HG03571 (cell line): Measurements from ENCODE around the gene AADACL3.

Experiments
- ATAC-seq: cut with Tn5 transposase; IDR thresholded peaks from one replicate; pipeline ENCODE4 v1.9.1; 2021; ENCODE audit not compliant: unreplicated experiment

The AADACL3 gene

GRCh38 chr1:12764016-12764415 is 48.1 kb downstream of the AADACL3 start:
- ATAC-seq, result no peak

DNA sequence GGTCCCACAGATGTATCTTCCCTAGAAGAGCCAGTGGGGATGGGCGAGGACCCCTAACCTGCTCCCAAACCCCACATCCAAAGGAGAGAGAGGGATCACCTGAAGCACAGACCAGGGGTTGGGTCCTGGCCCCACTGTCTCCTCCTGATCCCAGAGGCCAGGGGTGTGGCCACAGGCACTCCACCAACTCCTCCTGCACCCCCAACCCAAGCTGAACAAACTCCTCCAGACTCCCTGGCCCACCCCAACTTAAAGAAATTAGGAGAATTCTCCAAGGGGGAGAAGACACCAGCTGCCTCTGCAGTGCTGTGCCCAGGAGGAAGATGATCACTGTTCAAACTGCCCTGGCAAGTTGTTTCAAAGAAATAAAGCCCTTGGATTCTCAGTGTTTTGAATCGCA is 53.1 kb downstream of the AADACL3 start:
- no peak for ATAC-seq

GRCh38 chr1:12769976-12770505 is 54.1 kb downstream of the AADACL3 start:
- no peak for ATAC-seq

DNA sequence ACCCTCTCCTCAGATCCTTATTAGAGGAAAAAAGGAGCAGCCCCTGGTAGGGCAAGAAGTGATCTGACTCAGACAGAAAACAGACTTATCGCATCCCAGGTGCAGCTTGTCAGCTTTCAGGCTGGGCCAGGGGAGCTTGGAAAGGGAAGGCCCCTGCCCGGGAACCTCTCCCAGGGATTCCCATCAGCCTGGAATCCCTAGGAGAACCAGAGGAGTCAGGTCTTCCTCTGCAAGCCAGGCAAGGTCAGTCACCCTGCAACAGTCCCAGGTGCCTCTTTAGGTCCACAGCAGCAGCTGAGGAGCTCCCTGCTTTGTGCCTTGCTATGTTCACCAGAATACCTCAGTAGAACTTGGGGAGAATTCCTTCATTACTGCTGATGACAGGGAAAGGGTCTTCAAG is 54.7 kb downstream of the AADACL3 start:
- ATAC-seq, result no peak

DNA sequence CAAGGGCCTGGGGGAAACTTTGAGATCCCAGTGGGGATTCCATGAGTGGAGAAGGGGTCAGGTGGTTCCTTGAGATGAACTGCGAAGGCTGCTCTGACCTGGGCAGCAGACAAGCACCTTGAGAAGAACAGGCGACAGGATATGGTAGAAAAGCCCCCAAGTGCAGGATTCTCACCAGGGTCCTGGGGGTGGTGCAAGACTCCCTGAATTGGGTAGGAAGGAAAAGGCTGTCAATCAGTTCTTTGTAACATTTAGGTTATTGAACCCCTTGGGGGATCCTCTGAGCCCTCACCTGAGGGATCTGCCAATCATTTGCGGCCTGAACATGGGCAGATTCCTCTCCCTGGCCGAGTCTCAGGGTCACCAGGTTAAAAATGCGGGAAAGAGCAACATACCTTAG is 55.3 kb downstream of the AADACL3 start:
- ATAC-seq, result no peak

DNA sequence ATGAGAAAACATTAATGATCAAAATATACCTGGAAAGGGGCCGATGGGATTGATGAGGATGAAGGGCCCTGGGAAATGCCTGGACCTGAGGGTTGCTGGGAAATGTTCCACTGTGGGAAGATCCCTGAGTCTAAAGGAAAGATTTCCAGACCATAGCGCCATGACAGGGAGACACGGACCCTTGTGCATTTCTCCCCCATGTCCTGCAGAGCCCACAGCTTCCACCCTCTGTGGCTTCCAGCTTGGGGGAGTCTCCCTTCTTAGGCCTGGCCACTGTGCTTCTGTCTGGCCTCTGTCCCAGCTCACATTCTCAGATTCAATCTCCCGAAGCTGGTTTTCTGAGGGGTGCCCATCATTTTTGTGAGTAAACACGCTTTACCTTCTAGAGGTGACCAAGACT is 56.6 kb downstream of the AADACL3 start:
- no peak for ATAC-seq

DNA sequence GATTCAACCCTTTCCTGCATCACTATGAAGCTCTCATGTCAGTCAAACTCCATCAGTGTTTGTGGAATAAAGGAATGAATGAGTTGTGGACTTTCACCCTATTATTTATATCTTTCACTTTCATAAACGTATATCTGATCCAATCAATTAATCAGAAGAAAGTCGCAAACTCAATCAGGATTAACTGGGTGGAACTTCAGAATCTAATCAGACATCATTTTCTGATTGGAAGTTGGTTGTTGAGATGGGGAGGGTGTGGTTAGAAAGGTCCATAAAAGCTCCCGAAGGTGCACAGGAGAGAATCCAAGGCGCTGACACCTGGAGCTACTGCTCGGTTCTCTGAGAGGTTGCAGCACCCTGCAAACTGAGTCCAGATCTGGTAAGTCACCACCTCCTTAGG is 57.5 kb downstream of the AADACL3 start, which contains the start of gene PRAMEF12:
TSS of gene PRAMEF12 (plus strand) at position 301 of the 400 bp plus-strand sequence. CDS start 1,130 bp downstream, outside the sequence.
- no peak for ATAC-seq

DNA sequence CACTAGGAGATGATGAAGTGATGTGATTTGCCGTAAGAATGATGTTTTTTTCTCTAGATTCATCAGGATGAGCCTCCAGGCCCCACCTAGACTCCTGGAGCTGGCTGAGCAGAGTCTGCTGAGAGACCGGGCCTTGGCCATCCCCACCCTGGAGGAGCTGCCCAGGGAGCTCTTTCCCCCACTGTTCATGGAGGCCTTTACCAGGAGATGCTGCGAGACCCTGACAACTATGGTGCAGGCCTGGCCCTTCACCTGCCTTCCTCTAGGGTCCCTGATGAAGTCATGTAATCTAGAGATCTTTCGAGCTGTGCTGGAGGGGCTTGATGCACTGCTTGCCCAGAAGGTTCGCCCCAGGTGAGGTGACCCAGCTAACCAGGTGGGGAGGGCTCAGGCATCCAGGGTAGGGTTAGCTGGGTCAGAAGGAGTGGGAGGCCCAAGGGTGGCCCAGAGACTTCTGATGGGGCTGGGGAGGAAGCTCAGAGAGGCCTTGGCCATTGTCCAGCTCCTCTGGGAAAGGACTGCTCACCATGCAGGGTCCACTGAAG is 59.0 kb downstream of the AADACL3 start:
- ATAC-seq, result no peak

DNA sequence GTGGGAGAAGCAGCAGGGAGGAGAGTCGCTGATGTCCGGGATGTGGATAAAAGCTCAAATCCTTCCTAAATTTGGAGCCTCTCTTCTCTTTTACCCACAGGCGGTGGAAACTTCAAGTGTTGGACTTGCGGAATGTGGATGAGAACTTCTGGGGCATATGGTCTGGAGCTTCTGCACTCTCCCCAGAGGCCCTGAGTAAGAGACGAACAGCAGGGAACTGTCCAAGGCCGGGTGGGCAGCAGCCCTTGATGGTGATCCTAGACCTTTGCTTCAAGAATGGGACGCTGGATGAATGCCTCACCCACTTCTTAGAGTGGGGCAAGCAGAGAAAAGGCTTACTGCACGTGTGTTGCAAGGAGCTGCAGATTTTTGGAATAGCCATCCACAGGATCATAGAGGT is 59.5 kb downstream of the AADACL3 start:
- no peak for ATAC-seq

DNA sequence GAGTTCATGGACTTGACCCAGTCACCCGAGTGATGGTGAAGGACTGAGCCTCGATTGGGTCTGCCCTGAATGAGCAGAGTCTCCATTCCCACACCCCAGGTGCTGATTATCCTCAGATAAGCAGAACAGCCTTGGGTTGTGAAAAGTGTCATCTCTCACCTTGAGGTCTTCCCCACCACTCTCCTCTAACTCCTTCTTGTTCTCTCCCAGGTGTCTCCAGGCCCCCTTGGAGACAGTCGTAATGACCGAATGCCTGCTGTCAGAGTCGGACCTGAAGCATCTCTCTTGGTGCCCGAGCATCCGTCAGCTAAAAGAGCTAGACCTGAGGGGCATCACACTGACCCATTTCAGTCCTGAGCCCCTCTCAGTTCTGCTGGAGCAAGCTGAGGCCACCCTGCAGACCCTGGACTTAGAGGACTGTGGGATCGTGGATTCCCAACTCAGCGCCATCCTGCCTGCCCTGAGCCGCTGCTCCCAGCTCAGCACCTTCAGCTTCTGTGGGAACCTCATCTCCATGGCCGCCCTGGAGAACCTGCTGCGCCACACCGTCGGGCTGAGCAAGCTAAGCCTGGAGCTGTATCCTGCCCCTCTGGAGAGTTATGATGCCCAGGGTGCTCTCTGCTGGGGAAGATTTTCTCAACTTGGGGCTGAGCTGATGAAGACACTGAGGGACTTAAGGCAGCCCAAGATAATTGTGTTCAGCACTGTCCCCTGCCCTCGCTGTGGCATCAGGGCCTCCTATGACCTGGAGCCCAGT is 61.1 kb downstream of the AADACL3 start:
- no peak for ATAC-seq
